Chondrocyte (in vitro differentiated cells): Measurements from ENCODE around the gene RIGI. TPM values are rescaled to one million over a fixed set of nuclear protein-coding genes. Genes with fewer than 3 reads are reported as not detected.
A peak's percentile ranks its signal among the peaks of the same experiment; 100 is the strongest.

ENCODE experiments used
- DNase-seq: peaks from one replicate; pipeline ENCODE4 v3.0.0; 2021; ENCODE audit warnings: mixed read lengths, low spot score
- H3K27ac Mint-ChIP-seq: one replicate; pipeline ENCODE4 v1.8.0; 2021; ENCODE audit warnings: mild to moderate bottlenecking, moderate library complexity, mixed read lengths; ENCODE audit not compliant: unreplicated experiment
- H3K27me3 Mint-ChIP-seq: 2 replicates; pipeline ENCODE4 v1.8.0; 2021; ENCODE audit warnings: low read depth, mixed read lengths
- H3K36me3 Mint-ChIP-seq: 2 replicates; pipeline ENCODE4 v1.8.0; 2021; ENCODE audit warnings: low read depth, mixed read lengths
- H3K4me1 Mint-ChIP-seq: 2 replicates; pipeline ENCODE4 v1.8.0; 2021; ENCODE audit warnings: low read depth, mild to moderate bottlenecking, mixed read lengths
- H3K4me3 Mint-ChIP-seq: one replicate; pipeline ENCODE4 v1.8.0; 2021; ENCODE audit warnings: mild to moderate bottlenecking, moderate library complexity, mixed read lengths; ENCODE audit not compliant: unreplicated experiment
- H3K9me3 Mint-ChIP-seq: 2 replicates; pipeline ENCODE4 v1.8.0; 2021; ENCODE audit warnings: low read depth, mixed read lengths
- total RNA-seq: library from RNA; stranded (reverse); gene quantifications from 3 replicates; pipeline ENCODE4 v1.2.1, GENCODE V29; 2021
- TF ChIP-seq, protein P1 (sequence below): fragments of 200-600 bp; sonication (generic); IDR thresholded peaks from 2 replicates; pipeline ENCODE4 v1.5.0; 2021; ENCODE audit warnings: antibody characterized with exemption, mild to moderate bottlenecking, moderate library complexity

Gene RIGI
- total RNA-seq, 1 donor from 2014 or later: 3.8 TPM

DNA sequence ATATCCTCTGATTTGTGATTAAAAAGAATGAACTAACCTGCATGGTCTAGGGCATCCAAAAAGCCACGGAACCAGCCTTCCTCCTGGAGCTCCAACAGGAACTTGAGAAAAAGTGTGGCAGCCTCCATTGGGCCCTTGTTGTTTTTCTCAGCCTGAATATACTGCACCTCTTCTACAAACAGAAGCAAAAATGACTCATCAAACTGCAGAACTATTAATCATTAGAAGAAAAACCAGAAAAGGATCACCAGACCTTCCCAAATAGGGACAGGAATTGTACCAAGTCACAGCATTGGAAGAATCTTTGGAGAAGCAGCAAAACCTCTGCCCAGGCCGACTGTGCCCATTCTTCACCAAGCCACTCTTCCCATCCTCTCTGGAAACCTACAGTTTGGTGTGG, 25.2 kb downstream of the RIGI start:
- H3K27ac Mint-ChIP-seq: peak overlapping the region; percentile 12
- no peak for DNase-seq
- H3K9me3 Mint-ChIP-seq: peaks cover 20% of the 10 kb centered on the region
- H3K4me1 Mint-ChIP-seq: peaks cover 10% of the 10 kb centered on the region
- TF ChIP-seq, protein P1, sequence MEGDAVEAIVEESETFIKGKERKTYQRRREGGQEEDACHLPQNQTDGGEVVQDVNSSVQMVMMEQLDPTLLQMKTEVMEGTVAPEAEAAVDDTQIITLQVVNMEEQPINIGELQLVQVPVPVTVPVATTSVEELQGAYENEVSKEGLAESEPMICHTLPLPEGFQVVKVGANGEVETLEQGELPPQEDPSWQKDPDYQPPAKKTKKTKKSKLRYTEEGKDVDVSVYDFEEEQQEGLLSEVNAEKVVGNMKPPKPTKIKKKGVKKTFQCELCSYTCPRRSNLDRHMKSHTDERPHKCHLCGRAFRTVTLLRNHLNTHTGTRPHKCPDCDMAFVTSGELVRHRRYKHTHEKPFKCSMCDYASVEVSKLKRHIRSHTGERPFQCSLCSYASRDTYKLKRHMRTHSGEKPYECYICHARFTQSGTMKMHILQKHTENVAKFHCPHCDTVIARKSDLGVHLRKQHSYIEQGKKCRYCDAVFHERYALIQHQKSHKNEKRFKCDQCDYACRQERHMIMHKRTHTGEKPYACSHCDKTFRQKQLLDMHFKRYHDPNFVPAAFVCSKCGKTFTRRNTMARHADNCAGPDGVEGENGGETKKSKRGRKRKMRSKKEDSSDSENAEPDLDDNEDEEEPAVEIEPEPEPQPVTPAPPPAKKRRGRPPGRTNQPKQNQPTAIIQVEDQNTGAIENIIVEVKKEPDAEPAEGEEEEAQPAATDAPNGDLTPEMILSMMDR: no peak
- H3K36me3 Mint-ChIP-seq: peaks cover 10% of the 10 kb centered on the region
- H3K4me3 Mint-ChIP-seq: no peak overlapping the region
- H3K27me3 Mint-ChIP-seq: no peaks in the 10 kb centered on the region

DNA sequence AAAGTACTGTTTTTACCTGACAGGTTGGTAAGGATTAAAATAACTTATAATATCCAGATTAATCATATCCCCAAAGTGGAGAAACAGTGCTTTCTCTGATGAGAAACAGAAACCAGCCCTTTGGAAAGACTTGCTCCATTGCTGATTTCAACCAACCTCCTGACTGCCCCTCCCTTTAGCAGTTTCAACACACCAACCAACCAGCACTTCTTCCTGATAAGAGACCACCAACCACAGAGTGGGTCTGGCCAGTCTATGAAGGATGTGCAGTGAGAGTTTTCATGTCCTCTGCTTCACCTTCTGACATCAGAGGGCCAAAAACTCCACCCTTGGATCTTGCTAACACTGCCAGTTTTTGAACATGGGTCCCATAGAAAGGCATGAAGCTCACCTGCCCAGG, 28.1 kb downstream of the RIGI start:
- Mint-ChIP-seq H3K27ac (no peak overlapping the region), H3K4me3 (no peak overlapping the region), H3K36me3 (peaks cover 10% of the 10 kb centered on the region), H3K9me3 (peaks cover 15% of the 10 kb centered on the region), H3K27me3 (no peaks in the 10 kb centered on the region), H3K4me1 (peaks cover 10% of the 10 kb centered on the region)
- no peak for DNase-seq
- TF ChIP-seq, protein P1: no peak

DNA sequence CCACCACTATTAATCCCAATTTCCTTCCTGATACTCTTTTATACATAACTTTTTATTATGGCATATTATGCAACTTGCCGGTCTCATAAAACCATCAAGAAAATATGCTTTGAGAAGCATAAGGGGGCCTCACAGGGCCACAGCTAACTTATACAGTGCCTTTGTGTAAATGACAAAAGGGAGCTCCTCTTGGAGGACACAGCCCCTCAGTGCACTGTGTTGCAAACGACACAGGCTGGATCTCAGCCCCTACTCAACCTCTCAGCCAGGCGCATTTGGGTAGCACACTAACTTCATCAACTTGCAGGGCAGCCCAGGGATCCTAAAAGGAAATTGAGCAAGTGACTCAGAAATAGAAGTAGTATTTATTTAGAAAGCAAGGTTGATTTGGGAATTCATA, 35.4 kb downstream of the RIGI start:
- TF ChIP-seq, protein P1: no peak
- H3K4me1 Mint-ChIP-seq: peaks cover 17% of the 10 kb centered on the region
- DNase-seq: no peak
- H3K9me3 Mint-ChIP-seq: no peaks in the 10 kb centered on the region
- no peak overlapping the region for H3K4me3 Mint-ChIP-seq
- no peaks in the 10 kb centered on the region for H3K27me3 Mint-ChIP-seq
- H3K36me3 Mint-ChIP-seq: peaks cover 22% of the 10 kb centered on the region
- no peak overlapping the region for H3K27ac Mint-ChIP-seq

DNA sequence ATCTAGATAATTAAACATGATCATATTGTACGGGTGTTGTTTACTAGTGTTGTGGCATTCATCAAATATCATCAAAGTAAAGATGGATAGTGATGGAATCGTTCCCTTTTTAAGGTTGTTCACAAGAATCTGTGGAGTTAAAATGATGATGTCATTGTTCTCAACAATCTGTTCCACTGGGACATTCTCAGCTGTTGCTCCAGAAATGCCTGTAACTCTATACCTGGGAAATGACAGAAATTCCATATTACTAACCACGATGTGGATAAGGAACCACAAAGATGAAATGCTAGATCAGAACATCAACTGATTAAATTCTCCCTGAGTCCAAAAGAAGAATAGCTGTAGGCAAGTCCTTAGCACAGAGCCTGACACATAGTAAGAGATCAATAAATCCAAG, 38.0 kb downstream of the RIGI start:
- no peak overlapping the region for H3K4me3 Mint-ChIP-seq

DNA sequence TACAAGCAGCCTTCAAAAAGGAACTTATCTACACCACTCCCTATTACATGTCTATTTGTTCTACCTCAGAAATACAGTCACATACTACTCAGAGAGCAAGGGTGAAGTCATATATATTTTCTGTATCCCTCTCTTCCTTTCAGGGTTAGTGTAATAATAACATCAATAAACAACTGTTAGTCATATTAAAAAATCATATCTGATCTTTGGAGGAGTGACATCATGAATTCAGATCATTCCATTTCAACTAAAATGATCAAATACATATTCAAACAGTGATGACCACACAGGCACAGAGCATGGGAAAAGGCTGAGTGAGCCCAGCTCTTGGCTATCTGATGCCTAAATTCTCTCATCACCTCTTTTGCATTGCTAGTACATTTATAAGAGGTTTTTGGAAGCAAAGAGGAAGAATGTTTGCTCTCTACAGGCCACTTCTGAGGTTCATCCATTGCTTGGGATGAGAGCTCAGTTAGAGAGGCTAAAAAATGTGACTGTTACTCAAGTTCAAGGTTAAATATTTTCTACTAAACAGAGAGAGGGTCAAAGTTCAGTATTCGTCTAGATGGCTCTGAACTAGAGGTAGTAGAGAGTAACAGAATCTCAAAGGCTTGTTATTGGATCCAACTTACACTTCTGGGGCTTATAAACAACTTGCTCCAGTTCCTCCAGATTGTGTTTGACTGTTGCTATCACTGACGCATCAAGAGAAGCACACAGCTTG, 39.0 kb downstream of the RIGI start:
- H3K27me3 Mint-ChIP-seq: no peaks in the 10 kb centered on the region
- DNase-seq: no peak
- no peak overlapping the region for H3K4me3 Mint-ChIP-seq
- H3K36me3 Mint-ChIP-seq: peaks cover 38% of the 10 kb centered on the region
- H3K4me1 Mint-ChIP-seq: peaks cover 17% of the 10 kb centered on the region
- TF ChIP-seq, protein P1: no peak
- H3K27ac Mint-ChIP-seq: no peak overlapping the region
- no peaks in the 10 kb centered on the region for H3K9me3 Mint-ChIP-seq

More for the DNA sequence above, 38.0 kb downstream of the RIGI start:
- Mint-ChIP-seq H3K9me3 (no peaks in the 10 kb centered on the region), H3K4me1 (peaks cover 17% of the 10 kb centered on the region), H3K27ac (peak overlapping the region; percentile 4), H3K27me3 (no peaks in the 10 kb centered on the region), H3K36me3 (peaks cover 40% of the 10 kb centered on the region)
- DNase-seq: no peak
- TF ChIP-seq, protein P1: no peak
